ENCODE data around the gene OLFML2A.

OLFML2A gene

DNA sequence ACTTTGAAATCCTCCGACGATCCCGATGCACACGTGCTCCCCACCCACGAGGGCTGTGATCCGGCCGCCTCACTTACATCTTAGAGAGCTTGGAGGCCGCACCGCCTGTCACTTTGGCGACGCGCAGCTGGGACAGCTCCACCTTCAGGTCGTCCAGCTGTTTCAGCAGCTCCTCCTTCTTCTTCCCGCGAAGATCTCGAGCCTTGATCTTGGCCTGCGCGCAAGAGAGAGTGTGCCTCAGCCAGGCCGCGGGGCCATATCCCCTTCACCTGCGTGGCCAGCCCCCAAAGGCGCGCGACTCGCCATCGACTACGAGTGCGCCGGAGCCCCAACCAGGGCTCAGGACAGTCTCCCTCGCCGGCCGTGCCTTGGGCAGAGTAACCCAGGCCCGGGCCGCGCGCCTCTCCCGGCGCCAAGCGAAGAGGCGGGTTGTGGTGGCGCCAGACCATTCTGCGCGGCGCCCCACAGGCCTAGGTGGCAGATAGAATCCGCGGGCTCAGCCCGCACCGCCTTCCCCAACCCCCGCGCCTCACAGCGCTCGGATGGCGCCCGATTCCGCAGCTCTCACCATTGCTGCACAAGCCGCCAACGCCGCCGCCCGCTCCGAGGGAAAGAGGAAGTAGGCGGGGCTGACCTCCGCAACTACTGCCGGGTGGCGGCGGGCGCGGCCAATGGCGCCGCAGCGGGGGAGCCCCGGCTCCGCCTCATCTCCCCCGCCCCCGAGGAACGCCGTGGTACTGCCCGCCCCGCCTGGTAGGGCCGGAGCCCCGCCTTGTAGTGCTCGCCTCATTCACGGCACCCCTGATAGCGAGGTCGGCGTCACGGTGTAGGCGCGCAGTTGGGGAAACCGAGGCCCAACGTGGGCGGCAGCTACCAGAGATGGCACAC, 84.7 kb downstream of the OLFML2A start, which contains the start of the genes ARPC5L and RPL35 (continued):
- TF ChIP-seq, protein P1, sequence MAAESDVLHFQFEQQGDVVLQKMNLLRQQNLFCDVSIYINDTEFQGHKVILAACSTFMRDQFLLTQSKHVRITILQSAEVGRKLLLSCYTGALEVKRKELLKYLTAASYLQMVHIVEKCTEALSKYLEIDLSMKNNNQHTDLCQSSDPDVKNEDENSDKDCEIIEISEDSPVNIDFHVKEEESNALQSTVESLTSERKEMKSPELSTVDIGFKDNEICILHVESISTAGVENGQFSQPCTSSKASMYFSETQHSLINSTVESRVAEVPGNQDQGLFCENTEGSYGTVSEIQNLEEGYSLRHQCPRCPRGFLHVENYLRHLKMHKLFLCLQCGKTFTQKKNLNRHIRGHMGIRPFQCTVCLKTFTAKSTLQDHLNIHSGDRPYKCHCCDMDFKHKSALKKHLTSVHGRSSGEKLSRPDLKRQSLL (tag by site-specific recombination; IDR thresholded peaks at IDR 0.05): peak; percentile 6; the same call in 1 of the 2 replicates
- TF ChIP-seq ZNF121 (tag by site-specific recombination; IDR thresholded peaks at IDR 0.05) (no peak), ZNF747 (tag by site-specific recombination; IDR thresholded peaks at IDR 0.05) (no peak), ZNF37A (tag by site-specific recombination; IDR thresholded peaks at IDR 0.05) (no peak), ZNF664 (tag by site-specific recombination; IDR thresholded peaks at IDR 0.05) (no peak), ZNF248 (tag by site-specific recombination; IDR thresholded peaks at IDR 0.05) (no peak), ZNF2 (tag by site-specific recombination; IDR thresholded peaks at IDR 0.05) (no peak; the same call in 1 of the 2 replicates), BCL11A (tag by site-specific recombination; IDR thresholded peaks at IDR 0.05; ENCODE audit: low read depth) (no peak), ZNF114 (tag by site-specific recombination; IDR thresholded peaks at IDR 0.05) (no peak), ZBTB17 (tag by site-specific recombination; IDR thresholded peaks at IDR 0.05) (no peak; the same call in 1 of the 2 replicates), ZNF266 (tag by site-specific recombination; IDR thresholded peaks at IDR 0.05; ENCODE audit: low read depth) (no peak), ZNF658 (tag by site-specific recombination; IDR thresholded peaks at IDR 0.05) (no peak), IKZF3 (tag by site-specific recombination; IDR thresholded peaks at IDR 0.05) (no peak), ZNF76 (tag by site-specific recombination; IDR thresholded peaks at IDR 0.05; ENCODE audit: borderline replicate concordance, low read depth) (peak; percentile 60; the same call in 1 of the 2 replicates), ZNF350 (tag by site-specific recombination; IDR thresholded peaks at IDR 0.05) (no peak), TCF7L2 (IDR thresholded peaks at IDR 0.05; ENCODE audit: borderline replicate concordance, low read depth, low read length) (no peak), GFI1B (tag by site-specific recombination; IDR thresholded peaks at IDR 0.05) (no peak), ZNF701 (tag by site-specific recombination; IDR thresholded peaks at IDR 0.05) (no peak), ZNF133 (tag by site-specific recombination; IDR thresholded peaks at IDR 0.05) (no peak), ZFP37 (tag by site-specific recombination; IDR thresholded peaks at IDR 0.05) (0 out of 2 replicates have a peak, but pooled peaks have one; percentile 59), ZNF514 (tag by site-specific recombination; IDR thresholded peaks at IDR 0.05) (no peak), ZNF335 (tag by site-specific recombination; conservative IDR thresholded peaks at IDR 0.05) (no peak), PRDM1 (tag by site-specific recombination; IDR thresholded peaks at IDR 0.05) (no peak), ZNF426 (tag by site-specific recombination; IDR thresholded peaks at IDR 0.05) (no peak)
- TF ChIP-seq, protein P2, sequence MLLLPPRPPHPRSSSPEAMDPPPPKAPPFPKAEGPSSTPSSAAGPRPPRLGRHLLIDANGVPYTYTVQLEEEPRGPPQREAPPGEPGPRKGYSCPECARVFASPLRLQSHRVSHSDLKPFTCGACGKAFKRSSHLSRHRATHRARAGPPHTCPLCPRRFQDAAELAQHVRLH (tag by site-specific recombination; IDR thresholded peaks at IDR 0.05): 0 out of 2 replicates have a peak, but pooled peaks have one; percentile 19
- TF ChIP-seq, protein P3, sequence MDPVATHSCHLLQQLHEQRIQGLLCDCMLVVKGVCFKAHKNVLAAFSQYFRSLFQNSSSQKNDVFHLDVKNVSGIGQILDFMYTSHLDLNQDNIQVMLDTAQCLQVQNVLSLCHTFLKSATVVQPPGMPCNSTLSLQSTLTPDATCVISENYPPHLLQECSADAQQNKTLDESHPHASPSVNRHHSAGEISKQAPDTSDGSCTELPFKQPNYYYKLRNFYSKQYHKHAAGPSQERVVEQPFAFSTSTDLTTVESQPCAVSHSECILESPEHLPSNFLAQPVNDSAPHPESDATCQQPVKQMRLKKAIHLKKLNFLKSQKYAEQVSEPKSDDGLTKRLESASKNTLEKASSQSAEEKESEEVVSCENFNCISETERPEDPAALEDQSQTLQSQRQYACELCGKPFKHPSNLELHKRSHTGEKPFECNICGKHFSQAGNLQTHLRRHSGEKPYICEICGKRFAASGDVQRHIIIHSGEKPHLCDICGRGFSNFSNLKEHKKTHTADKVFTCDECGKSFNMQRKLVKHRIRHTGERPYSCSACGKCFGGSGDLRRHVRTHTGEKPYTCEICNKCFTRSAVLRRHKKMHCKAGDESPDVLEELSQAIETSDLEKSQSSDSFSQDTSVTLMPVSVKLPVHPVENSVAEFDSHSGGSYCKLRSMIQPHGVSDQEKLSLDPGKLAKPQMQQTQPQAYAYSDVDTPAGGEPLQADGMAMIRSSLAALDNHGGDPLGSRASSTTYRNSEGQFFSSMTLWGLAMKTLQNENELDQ (tag by site-specific recombination; IDR thresholded peaks at IDR 0.05; ENCODE audit: low read depth): no peak
- TF ChIP-seq, protein P4, sequence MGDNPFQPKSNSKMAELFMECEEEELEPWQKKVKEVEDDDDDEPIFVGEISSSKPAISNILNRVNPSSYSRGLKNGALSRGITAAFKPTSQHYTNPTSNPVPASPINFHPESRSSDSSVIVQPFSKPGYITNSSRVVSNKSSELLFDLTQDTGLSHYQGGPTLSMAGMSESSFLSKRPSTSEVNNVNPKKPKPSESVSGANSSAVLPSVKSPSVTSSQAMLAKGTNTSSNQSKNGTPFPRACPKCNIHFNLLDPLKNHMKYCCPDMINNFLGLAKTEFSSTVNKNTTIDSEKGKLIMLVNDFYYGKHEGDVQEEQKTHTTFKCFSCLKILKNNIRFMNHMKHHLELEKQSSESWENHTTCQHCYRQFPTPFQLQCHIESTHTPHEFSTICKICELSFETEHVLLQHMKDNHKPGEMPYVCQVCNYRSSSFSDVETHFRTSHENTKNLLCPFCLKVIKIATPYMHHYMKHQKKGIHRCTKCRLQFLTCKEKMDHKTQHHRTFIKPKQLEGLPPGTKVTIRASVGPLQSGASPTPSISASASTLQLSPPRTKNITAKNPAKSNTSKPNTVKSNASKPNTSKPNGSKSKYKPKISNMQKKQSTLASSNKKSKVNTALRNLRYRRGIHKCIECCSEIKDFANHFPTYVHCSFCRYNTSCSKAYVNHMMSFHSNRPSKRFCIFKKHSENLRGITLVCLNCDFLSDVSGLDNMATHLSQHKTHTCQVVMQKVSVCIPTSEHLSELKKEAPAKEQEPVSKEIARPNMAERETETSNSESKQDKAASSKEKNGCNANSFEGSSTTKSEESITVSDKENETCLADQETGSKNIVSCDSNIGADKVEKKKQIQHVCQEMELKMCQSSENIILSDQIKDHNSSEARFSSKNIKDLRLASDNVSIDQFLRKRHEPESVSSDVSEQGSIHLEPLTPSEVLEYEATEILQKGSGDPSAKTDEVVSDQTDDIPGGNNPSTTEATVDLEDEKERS (tag by site-specific recombination; IDR thresholded peaks at IDR 0.05): no peak
- TF ChIP-seq, protein P5, sequence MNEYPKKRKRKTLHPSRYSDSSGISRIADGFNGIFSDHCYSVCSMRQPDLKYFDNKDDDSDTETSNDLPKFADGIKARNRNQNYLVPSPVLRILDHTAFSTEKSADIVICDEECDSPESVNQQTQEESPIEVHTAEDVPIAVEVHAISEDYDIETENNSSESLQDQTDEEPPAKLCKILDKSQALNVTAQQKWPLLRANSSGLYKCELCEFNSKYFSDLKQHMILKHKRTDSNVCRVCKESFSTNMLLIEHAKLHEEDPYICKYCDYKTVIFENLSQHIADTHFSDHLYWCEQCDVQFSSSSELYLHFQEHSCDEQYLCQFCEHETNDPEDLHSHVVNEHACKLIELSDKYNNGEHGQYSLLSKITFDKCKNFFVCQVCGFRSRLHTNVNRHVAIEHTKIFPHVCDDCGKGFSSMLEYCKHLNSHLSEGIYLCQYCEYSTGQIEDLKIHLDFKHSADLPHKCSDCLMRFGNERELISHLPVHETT (tag by site-specific recombination; IDR thresholded peaks at IDR 0.05): peak; percentile 79
- TF ChIP-seq, protein P6, sequence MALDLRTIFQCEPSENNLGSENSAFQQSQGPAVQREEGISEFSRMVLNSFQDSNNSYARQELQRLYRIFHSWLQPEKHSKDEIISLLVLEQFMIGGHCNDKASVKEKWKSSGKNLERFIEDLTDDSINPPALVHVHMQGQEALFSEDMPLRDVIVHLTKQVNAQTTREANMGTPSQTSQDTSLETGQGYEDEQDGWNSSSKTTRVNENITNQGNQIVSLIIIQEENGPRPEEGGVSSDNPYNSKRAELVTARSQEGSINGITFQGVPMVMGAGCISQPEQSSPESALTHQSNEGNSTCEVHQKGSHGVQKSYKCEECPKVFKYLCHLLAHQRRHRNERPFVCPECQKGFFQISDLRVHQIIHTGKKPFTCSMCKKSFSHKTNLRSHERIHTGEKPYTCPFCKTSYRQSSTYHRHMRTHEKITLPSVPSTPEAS (tag by site-specific recombination; IDR thresholded peaks at IDR 0.05): no peak
- TF ChIP-seq, protein P7, sequence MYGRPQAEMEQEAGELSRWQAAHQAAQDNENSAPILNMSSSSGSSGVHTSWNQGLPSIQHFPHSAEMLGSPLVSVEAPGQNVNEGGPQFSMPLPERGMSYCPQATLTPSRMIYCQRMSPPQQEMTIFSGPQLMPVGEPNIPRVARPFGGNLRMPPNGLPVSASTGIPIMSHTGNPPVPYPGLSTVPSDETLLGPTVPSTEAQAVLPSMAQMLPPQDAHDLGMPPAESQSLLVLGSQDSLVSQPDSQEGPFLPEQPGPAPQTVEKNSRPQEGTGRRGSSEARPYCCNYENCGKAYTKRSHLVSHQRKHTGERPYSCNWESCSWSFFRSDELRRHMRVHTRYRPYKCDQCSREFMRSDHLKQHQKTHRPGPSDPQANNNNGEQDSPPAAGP (tag by site-specific recombination; IDR thresholded peaks at IDR 0.05): peak; percentile 52; the same call in 1 of the 2 replicates

Data from HEK293 (cell line).